Measurements from ENCODE around the gene SLC12A7.
"Not testable (repeated sequence)": the region's sequence is repeated elsewhere in the genome, so short reads cannot be mapped to it uniquely, and the experiment has no call there.

The SLC12A7 gene

GRCh38 chr5:1086137-1086536 lies 25.7 kb downstream of the SLC12A7 start:
- no peak for TF ChIP-seq CTCF (IDR thresholded peaks at IDR 0.05)
- Mint-ChIP-seq H3K27ac (no peak overlapping the region), H3K27me3 (ENCODE audit: low read depth, poor library complexity) (peaks cover 3% of the 10 kb centered on the region), H3K4me3 (no peak overlapping the region), H3K9me3 (no peaks in the 10 kb centered on the region), H3K36me3 (ENCODE audit: low read depth) (peaks cover 8% of the 10 kb centered on the region), H3K4me1 (peaks cover 19% of the 10 kb centered on the region)
- DNase-seq = no peak

- Mint-ChIP-seq H3K27ac (no peak overlapping the region), H3K4me3 (no peak overlapping the region), H3K9me3 (no peaks in the 10 kb centered on the region), H3K36me3 (ENCODE audit: low read depth) (peaks cover 14% of the 10 kb centered on the region), H3K4me1 (peaks cover 24% of the 10 kb centered on the region), H3K27me3 (ENCODE audit: low read depth, poor library complexity) (peaks cover 3% of the 10 kb centered on the region)
- TF ChIP-seq CTCF (IDR thresholded peaks at IDR 0.05) = no peak
- DNase-seq = no peak
Observed at GRCh38 chr5:1085391-1085790, 26.5 kb downstream of the SLC12A7 start.

GRCh38 chr5:1083823-1084605 lies 27.8 kb downstream of the SLC12A7 start:
- H3K27ac Mint-ChIP-seq = no peak overlapping the region
- no peaks in the 10 kb centered on the region for H3K9me3 Mint-ChIP-seq
- TF ChIP-seq CTCF (IDR thresholded peaks at IDR 0.05) = no peak
- peaks cover 12% of the 10 kb centered on the region for H3K4me1 Mint-ChIP-seq
- no peak for DNase-seq
- peaks cover 14% of the 10 kb centered on the region for H3K36me3 Mint-ChIP-seq (ENCODE audit: low read depth)
- H3K27me3 Mint-ChIP-seq (ENCODE audit: low read depth, poor library complexity) = no peaks in the 10 kb centered on the region
- H3K4me3 Mint-ChIP-seq = no peak overlapping the region

- DNase-seq; H3K4me3 Mint-ChIP-seq; H3K27me3 Mint-ChIP-seq (ENCODE audit: low read depth, poor library complexity); H3K9me3 Mint-ChIP-seq: not testable (repeated sequence)
- Mint-ChIP-seq H3K36me3 (ENCODE audit: low read depth) (peaks cover 17% of the 10 kb centered on the region), H3K27ac (peak overlapping the region; percentile 81), H3K4me1 (peaks cover 12% of the 10 kb centered on the region)
Observed at GRCh38 chr5:1083026-1083425, 28.8 kb downstream of the SLC12A7 start.

- no peak for TF ChIP-seq CTCF (IDR thresholded peaks at IDR 0.05)
- peak overlapping the region; percentile 97 for H3K27ac Mint-ChIP-seq
- H3K27me3 Mint-ChIP-seq (ENCODE audit: low read depth, poor library complexity) = no peaks in the 10 kb centered on the region
- H3K36me3 Mint-ChIP-seq (ENCODE audit: low read depth) = peaks cover 17% of the 10 kb centered on the region
- DNase-seq = no peak
- H3K4me3 Mint-ChIP-seq = no peak overlapping the region
- H3K4me1 Mint-ChIP-seq = peaks cover 12% of the 10 kb centered on the region
- H3K9me3 Mint-ChIP-seq = no peaks in the 10 kb centered on the region
Observed at GRCh38 chr5:1081519-1081918, 30.3 kb downstream of the SLC12A7 start.

- Mint-ChIP-seq H3K4me3 (no peak overlapping the region), H3K27ac (peak overlapping the region; percentile 97)
Observed at GRCh38 chr5:1080432-1080831, 31.4 kb downstream of the SLC12A7 start.

More at GRCh38 chr5:1080432-1080831, 31.4 kb downstream of the SLC12A7 start:
- H3K4me1 Mint-ChIP-seq = peaks cover 12% of the 10 kb centered on the region
- no peak for DNase-seq
- H3K9me3 Mint-ChIP-seq = no peaks in the 10 kb centered on the region
- peaks cover 2% of the 10 kb centered on the region for H3K27me3 Mint-ChIP-seq (ENCODE audit: low read depth, poor library complexity)
- peaks cover 17% of the 10 kb centered on the region for H3K36me3 Mint-ChIP-seq (ENCODE audit: low read depth)
- TF ChIP-seq CTCF (IDR thresholded peaks at IDR 0.05) = no peak
